Smooth muscle cell of the coronary artery (primary cell): ENCODE measurements around the gene FOXJ1. TPM values are rescaled to one million over a fixed set of nuclear protein-coding genes. Genes with fewer than 3 reads are reported as not detected.

Source experiments
- total RNA-seq: library from RNA; depleted of rRNA; stranded (reverse); fragments of >200 nt; gene quantifications from 2 replicates; pipeline ENCODE4 v1.2.3, GENCODE V29; 2014; ENCODE audit warnings: low replicate concordance

Gene FOXJ1, protein sequence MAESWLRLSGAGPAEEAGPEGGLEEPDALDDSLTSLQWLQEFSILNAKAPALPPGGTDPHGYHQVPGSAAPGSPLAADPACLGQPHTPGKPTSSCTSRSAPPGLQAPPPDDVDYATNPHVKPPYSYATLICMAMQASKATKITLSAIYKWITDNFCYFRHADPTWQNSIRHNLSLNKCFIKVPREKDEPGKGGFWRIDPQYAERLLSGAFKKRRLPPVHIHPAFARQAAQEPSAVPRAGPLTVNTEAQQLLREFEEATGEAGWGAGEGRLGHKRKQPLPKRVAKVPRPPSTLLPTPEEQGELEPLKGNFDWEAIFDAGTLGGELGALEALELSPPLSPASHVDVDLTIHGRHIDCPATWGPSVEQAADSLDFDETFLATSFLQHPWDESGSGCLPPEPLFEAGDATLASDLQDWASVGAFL
- not detected in 2 replicates for total RNA-seq

DNA sequence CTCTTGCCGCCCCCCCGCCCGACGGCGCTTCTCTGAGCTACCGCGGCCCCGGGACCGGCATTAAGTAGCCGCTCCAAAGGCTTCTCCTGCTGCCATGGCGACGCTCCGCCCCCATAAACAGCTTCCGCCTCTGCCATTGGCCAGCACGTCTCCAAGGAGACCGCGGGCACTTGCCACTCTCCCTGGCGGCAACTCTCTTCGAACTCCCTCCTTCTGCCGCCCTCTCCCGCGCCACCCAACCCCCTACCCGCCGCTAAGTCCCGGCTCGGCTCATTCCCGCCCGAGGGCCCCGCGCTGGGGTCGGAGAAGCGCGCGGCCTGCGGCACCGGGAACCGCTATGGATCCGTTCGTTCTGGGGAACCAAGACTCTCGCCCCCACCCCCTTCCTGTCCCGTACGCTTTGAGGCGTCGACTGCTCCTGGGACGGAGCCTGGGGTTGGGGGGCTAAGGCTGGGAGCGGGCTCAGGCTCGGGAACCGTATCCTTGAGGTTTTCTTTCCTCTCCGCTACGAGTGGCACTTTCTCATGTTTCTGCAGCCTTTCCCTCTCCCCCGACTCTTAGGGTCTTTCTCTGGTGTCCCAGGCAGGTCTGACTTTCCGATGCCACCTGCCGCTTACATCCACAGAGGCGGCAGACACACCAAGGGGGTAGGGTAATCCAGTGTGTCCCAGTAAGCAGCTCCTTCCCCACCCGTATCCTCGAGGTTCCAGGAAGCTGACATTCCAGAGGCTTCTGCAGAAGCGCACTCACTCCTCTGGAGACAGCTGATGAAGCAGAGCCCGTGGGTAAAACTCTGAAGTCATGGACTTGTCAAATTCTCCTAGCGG lies at the start of gene FOXJ1:
Gene FOXJ1, minus strand, starts transcription at position 34 of the 827 bp plus-strand sequence. CDS start 850 bp downstream, outside the sequence.

DNA sequence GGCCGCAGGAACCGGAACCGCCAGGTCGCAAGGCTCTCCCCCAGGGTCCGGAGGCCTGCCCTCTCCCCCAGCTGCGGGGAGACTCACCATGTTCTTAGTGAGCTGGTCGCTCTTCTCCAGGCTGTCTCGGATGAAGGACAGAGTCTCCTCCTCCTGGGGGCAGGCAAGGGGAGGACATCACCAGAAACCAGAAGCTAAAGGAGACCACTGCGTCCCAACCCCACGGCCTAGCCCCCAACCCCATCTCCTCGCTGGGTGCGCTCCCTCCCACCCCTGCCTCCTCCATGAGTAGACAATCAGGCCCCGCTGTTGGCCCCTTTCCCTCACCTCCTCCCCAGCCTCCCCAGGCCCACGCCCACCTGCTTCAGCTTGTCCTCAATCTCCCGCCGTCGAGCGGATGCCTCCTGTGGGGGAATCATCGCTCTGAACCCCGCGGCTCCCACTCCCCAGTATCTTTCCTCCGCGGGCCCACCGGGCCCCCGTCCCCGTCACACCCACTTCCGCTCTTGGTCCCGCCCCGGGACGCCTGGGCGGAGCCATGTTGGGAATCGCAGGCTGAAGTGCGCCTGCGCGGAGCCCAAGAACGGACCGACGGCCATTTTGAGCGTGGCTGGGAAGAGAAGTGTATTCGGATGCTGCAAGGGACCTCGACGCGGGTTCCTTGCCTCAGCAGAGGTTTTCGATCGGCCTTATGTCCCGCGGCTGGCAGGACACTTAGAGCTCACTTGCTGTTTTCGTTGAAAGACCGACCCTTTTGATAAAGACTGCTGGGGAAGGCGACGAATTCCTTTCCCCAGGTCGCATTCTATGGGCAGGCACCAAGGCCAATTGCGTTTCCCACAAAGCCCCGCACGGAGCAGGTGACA lies 37.5 kb downstream of the FOXJ1 start, which contains the start of gene EXOC7:
Gene EXOC7, minus strand, starts transcription at position 514 of the 866 bp plus-strand sequence. Its CDS starts 95 bp downstream, at position 419.

Other genes starting within 250 kb of the FOXJ1 start
- 6.0 and 19.2 TPM in 2 replicates for gene TRIM65, start 244.3 kb downstream of the FOXJ1 start, total RNA-seq
- 22.0 and 27.7 TPM in 2 replicates for gene MRPL38, start 236.4 kb downstream of the FOXJ1 start, total RNA-seq
- 7.9 and 15.8 TPM in 2 replicates for gene FBF1, start 200.2 kb downstream of the FOXJ1 start, total RNA-seq
- 58.5 and 155 TPM in 2 replicates for gene ACOX1, start 162.1 kb downstream of the FOXJ1 start, total RNA-seq
- gene TEN1, start 162.0 kb downstream of the FOXJ1 start, total RNA-seq = 11.1 and 22.9 TPM in 2 replicates
- gene CDK3, start 140.4 kb downstream of the FOXJ1 start, total RNA-seq = 1.2 and 1.4 TPM in 2 replicates
- gene EVPL, start 113.9 kb downstream of the FOXJ1 start, total RNA-seq = not detected in 2 replicates
- gene SRP68, start 68.7 kb downstream of the FOXJ1 start, total RNA-seq = 21.1 and 33.0 TPM in 2 replicates
- gene GALR2, start 66.5 kb downstream of the FOXJ1 start, total RNA-seq = not detected in 2 replicates
- gene ZACN, start 62.1 kb downstream of the FOXJ1 start, total RNA-seq = not detected in 2 replicates
- gene EXOC7, start 37.5 kb downstream of the FOXJ1 start, total RNA-seq = 82.0 and 180 TPM in 2 replicates
- 2.3 TPM in 1 of 2 replicates, not detected in the other for gene RNF157, start 99.2 kb upstream of the FOXJ1 start, total RNA-seq
- gene UBALD2, start 124.1 kb upstream of the FOXJ1 start, total RNA-seq = 1.6 and 2.6 TPM in 2 replicates
- 2.3 and 6.0 TPM in 2 replicates for gene QRICH2, start 167.0 kb upstream of the FOXJ1 start, total RNA-seq
- 27.8 and 28.0 TPM in 2 replicates for gene PRPSAP1, start 212.7 kb upstream of the FOXJ1 start, total RNA-seq
- gene SPHK1, start 243.4 kb upstream of the FOXJ1 start, total RNA-seq = 23.4 and 80.7 TPM in 2 replicates